Endothelial cell of umbilical vein (primary cell): ENCODE data around the gene ANXA4. TPM values are rescaled to one million over a fixed set of nuclear protein-coding genes. Genes with fewer than 3 reads are reported as not detected.

Experiments used
- BruUV-seq: library from RNA; stranded (reverse); fragments of 400-500 nt; replicated peaks from 2 replicates; lab custom pipeline; 2021; lab: Mats Ljungman, UMichigan
- CTCF ChIA-PET: fragments of 300-600, 350-600 bp; sonication (Branson Sonifier 250); formaldehyde crosslinking; loops from one replicate; lab custom pipeline; 2021; ENCODE audit warnings: antibody characterized with exemption, inconsistent platforms; lab: Charles Lee
- POLR2A ChIA-PET: fragments of 300-600, 350-600 bp; sonication (Branson Sonifier 250); formaldehyde crosslinking; loops from one replicate; lab custom pipeline; 2021; ENCODE audit warnings: antibody characterized with exemption, inconsistent platforms; lab: Charles Lee
- DNase-seq: peaks from one replicate; pipeline ENCODE4 v3.0.0-alpha.2; 2011; ENCODE audit warnings: low read depth, low spot score
- FAIRE-seq: peaks from 2 replicates; lab custom pipeline; 2011; peaks lifted over from hg19 to GRCh38; lab: Jason Lieb, UNC
- H2AFZ ChIP-seq: 2 replicates; pipeline ENCODE4 v1.6.0; 2012; ENCODE audit warnings: low read depth, low read length, control low read depth, inconsistent platforms
- H3K27ac ChIP-seq: 2 replicates; pipeline ENCODE4 v1.5.1; 2011; ENCODE audit warnings: low read depth, mild to moderate bottlenecking, control low read depth, low read length, moderate library complexity; ENCODE audit not compliant: insufficient read depth
- H3K27me3 ChIP-seq, 2 experiments: 2 replicates each; pipeline versions ENCODE4 v1.6.0 to v1.6.1; 2011; ENCODE audit warnings: low read length in 2 of 2, mixed read lengths in 1 of 2; ENCODE audit not compliant: control insufficient read depth in 2 of 2, insufficient read depth in 2 of 2
- H3K36me3 ChIP-seq, 2 experiments: 2 replicates in 1 of 2; 3 replicates in 1 of 2; pipeline ENCODE4 v1.5.1; 2011; ENCODE audit warnings: low read length in 2 of 2, mild to moderate bottlenecking in 1 of 2, moderate library complexity in 1 of 2; ENCODE audit not compliant: control insufficient read depth in 2 of 2, insufficient read depth in 2 of 2; ENCODE audit errors: extremely low read depth in 1 of 2
- H3K4me1 ChIP-seq: 3 replicates; pipeline ENCODE4 v1.5.1; 2011; ENCODE audit warnings: mild to moderate bottlenecking, low read length; ENCODE audit not compliant: control insufficient read depth, insufficient read depth; ENCODE audit errors: extremely low read depth
- H3K4me2 ChIP-seq: 2 replicates; pipeline ENCODE4 v1.6.1; 2011; ENCODE audit warnings: low read length, control low read depth, mixed read lengths; ENCODE audit not compliant: insufficient read depth
- H3K4me3 ChIP-seq, 3 experiments: fragments of 200-600 bp in 1 of 3; sonication (generic), shearing (Covaris generic) in 1 of 3; replicated peaks in 1 of 3; 2 replicates each; pipeline ENCODE4 v1.5.1; 2011 to 2016; ENCODE audit warnings: control low read depth in 3 of 3, low read length in 3 of 3, mild to moderate bottlenecking in 2 of 3, inconsistent platforms in 1 of 3, low read depth in 1 of 3, moderate library complexity in 1 of 3; ENCODE audit not compliant: insufficient read depth in 1 of 3
- H3K79me2 ChIP-seq: 2 replicates; pipeline ENCODE4 v1.6.0; 2012; ENCODE audit warnings: low read length, inconsistent platforms; ENCODE audit not compliant: control insufficient read depth, insufficient read depth
- H3K9ac ChIP-seq: replicated peaks from 2 replicates; pipeline ENCODE3; 2011; ENCODE audit warnings: low read length, control low read depth; ENCODE audit not compliant: insufficient read depth; ENCODE audit errors: extremely low read depth
- H3K9me1 ChIP-seq: replicated peaks from 3 replicates; pipeline ENCODE4 v1.6.0; 2011; ENCODE audit warnings: mild to moderate bottlenecking, low read length; ENCODE audit not compliant: control insufficient read depth, insufficient read depth; ENCODE audit errors: extremely low read depth
- H3K9me3 ChIP-seq: replicated peaks from 2 replicates; pipeline ENCODE4 v1.5.1; 2012; ENCODE audit warnings: low read length, inconsistent platforms; ENCODE audit not compliant: control insufficient read depth, insufficient read depth
- H4K20me1 ChIP-seq: replicated peaks from 2 replicates; pipeline ENCODE3; 2011; ENCODE audit warnings: mild to moderate bottlenecking, low read length; ENCODE audit not compliant: control insufficient read depth, insufficient read depth; ENCODE audit errors: extremely low read depth
- EZH2 ChIP-seq: IDR thresholded peaks from 2 replicates; pipeline ENCODE4 v1.6.1; 2012; ENCODE audit warnings: borderline replicate concordance, low read depth, mild to moderate bottlenecking, moderate library complexity, low read length, inconsistent platforms; ENCODE audit not compliant: severe bottlenecking
- FOS ChIP-seq: IDR thresholded peaks from 2 replicates; pipeline ENCODE4 v1.6.1; 2011; ENCODE audit warnings: mild to moderate bottlenecking, low read length, moderate library complexity, borderline replicate concordance; ENCODE audit not compliant: insufficient read depth
- GATA2 ChIP-seq: IDR thresholded peaks from 2 replicates; pipeline ENCODE4 v1.7.0; 2011; ENCODE audit warnings: low read depth, mild to moderate bottlenecking, moderate library complexity, mixed read lengths, low read length; ENCODE audit not compliant: insufficient read length, insufficient read depth
- JUN ChIP-seq: IDR thresholded peaks from 2 replicates; pipeline ENCODE4 v1.6.1; 2011; ENCODE audit warnings: borderline replicate concordance, low read depth; ENCODE audit not compliant: insufficient read length, insufficient read depth
- MYC ChIP-seq: IDR thresholded peaks from one replicate; pipeline ENCODE4 v1.6.1; 2011; ENCODE audit warnings: mild to moderate bottlenecking, low read depth, low read length
- POLR2A ChIP-seq: IDR thresholded peaks from 2 replicates; pipeline ENCODE4 v1.6.1; 2012; ENCODE audit warnings: low read depth, mild to moderate bottlenecking, control low read depth, low read length
- POLR2AphosphoS5 ChIP-seq: IDR thresholded peaks from 2 replicates; pipeline ENCODE4 v1.6.1; 2012; ENCODE audit warnings: low read depth, mild to moderate bottlenecking, control low read depth, low read length, moderate library complexity; ENCODE audit not compliant: insufficient read depth
- dilution Hi-C: fragments of 300-500 bp; cut with MboI; formaldehyde crosslinking; loops from one replicate; pipeline ENCODE4 v1.15.0; 2019; ENCODE audit warnings: low sequenced_read_pairs; ENCODE audit not compliant: extremely low pct_ligation_motif_present
- intact Hi-C: fragments of 100-400 bp; cut with micrococcal nuclease; formaldehyde crosslinking; loops from one replicate; pipeline ENCODE4 v1.10.0; 2022
- polyA plus RNA-seq, 4 experiments: library from polyadenylated mRNA; depleted of rRNA in 3 of 4; stranded (reverse) in 3 of 4; unstranded in 1 of 4; fragments of >200 nt; gene quantifications; 2 replicates each; pipeline versions ENCODE4 v1.2.1 to v1.2.3, GENCODE V29; 2011 to 2012; ENCODE audit warnings: missing spikeins in 1 of 4
- total RNA-seq: library from RNA; stranded (reverse); gene quantifications from 2 replicates; pipeline ENCODE4 v1.2.3, GENCODE V29; 2021
- TF ChIP-seq, protein P1 (sequence below): IDR thresholded peaks from 2 replicates; pipeline ENCODE4 v1.6.1; 2011; ENCODE audit not compliant: insufficient read depth, insufficient read length
- TF ChIP-seq, protein P2 (sequence below), 2 donors: IDR thresholded peaks; 1 replicate in 1 of 2; 2 replicates in 1 of 2; pipeline ENCODE4 v1.5.1; 2011; ENCODE audit warnings: low read length in 2 of 2, mild to moderate bottlenecking in 2 of 2, moderate library complexity in 2 of 2, control low read depth in 1 of 2, inconsistent platforms in 1 of 2, low read depth in 1 of 2; ENCODE audit not compliant: insufficient read depth in 1 of 2; ENCODE audit errors: extremely low read depth in 1 of 2

Gene ANXA4
- total and polyA plus RNA-seq, 2 donors (not counting 3 experiments of a cell fraction or from before 2014, with no cell fraction given), result 29.4 to 79.6 TPM

DNA sequence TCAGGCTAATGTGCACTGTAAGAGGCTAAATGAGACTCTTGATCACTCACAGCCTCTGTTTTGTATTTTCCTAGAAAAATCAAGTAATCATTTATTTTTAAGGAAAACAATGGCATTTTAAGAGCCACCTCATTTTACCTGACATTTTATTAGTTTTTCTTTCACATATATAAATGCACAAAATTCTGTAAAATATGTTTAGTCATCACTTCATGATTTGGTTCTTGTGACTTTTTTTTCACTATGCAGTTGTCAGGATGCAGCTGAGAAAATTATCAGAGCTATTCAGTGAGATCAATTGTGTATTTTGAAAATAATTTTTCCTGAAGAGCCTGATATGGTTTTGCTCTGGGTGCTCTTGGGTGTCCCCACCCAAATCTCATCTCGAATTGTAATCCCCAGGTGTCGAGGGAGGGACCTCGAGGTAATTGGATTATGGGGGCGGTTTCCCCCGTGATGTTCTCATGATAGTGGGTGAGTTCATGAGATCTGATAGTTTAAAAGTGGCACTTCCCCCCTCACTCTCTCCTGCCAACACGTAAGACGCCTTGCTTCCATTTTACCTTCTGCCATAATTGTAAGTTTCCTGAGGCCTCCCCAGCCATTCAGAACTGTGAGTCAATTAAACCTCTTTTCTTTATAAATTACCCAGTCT, 16.1 kb upstream of the ANXA4 start:
- no peaks in the 10 kb centered on the region for H3K9me1 ChIP-seq
- BruUV-seq, result no TSS peak
- H3K79me2 ChIP-seq, result no peaks in the 10 kb centered on the region
- H3K9me3 ChIP-seq, result no peaks in the 10 kb centered on the region
- H3K36me3 ChIP-seq, result no peaks in the 10 kb centered on the region
- POLR2A ChIA-PET, result interaction anchor here (1.6 kb wide), 1 partner anchor 16 kb away, joined by 5 read pairs; the partner anchor contains the start of gene ANXA4
- no peak for DNase-seq
- intact Hi-C loops (loop anchor here (10.0 kb wide), 1 partner anchor 579 kb away; the partner anchor contains the start of gene FAM136A), dilution Hi-C loops (no loop called here)
- H3K4me3 ChIP-seq, result no peak overlapping the region
- H3K4me1 ChIP-seq, result peaks cover 2% of the 10 kb centered on the region
- TF ChIP-seq, protein P1, sequence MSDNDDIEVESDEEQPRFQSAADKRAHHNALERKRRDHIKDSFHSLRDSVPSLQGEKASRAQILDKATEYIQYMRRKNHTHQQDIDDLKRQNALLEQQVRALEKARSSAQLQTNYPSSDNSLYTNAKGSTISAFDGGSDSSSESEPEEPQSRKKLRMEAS, result no peak
- TF ChIP-seq MYC, result no peak
- TF ChIP-seq, protein P2, sequence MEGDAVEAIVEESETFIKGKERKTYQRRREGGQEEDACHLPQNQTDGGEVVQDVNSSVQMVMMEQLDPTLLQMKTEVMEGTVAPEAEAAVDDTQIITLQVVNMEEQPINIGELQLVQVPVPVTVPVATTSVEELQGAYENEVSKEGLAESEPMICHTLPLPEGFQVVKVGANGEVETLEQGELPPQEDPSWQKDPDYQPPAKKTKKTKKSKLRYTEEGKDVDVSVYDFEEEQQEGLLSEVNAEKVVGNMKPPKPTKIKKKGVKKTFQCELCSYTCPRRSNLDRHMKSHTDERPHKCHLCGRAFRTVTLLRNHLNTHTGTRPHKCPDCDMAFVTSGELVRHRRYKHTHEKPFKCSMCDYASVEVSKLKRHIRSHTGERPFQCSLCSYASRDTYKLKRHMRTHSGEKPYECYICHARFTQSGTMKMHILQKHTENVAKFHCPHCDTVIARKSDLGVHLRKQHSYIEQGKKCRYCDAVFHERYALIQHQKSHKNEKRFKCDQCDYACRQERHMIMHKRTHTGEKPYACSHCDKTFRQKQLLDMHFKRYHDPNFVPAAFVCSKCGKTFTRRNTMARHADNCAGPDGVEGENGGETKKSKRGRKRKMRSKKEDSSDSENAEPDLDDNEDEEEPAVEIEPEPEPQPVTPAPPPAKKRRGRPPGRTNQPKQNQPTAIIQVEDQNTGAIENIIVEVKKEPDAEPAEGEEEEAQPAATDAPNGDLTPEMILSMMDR (IDR thresholded peaks at IDR 0.05; ENCODE audit: extremely low read depth in 1 of 2, insufficient read depth in 1 of 2, low read depth in 1 of 2, low read length in 2 of 2), result no peak
- no peak for TF ChIP-seq JUN
- no peak for TF ChIP-seq POLR2A
- TF ChIP-seq FOS, result no peak
- TF ChIP-seq EZH2, result no peak
- TF ChIP-seq GATA2, result no peak
- TF ChIP-seq POLR2AphosphoS5, result no peak
- H3K4me2 ChIP-seq, result no peak overlapping the region
- CTCF ChIA-PET, result interaction anchor here (0.9 to 5.8 kb wide), 18 partner anchors 9 to 471 kb away, joined by 3 to 784 read pairs (median 18); partner anchors contain the start of gene SNRNP27
- H3K9ac ChIP-seq, result no peak overlapping the region
- no peak overlapping the region for H2AFZ ChIP-seq
- no peak overlapping the region for H3K27ac ChIP-seq
- no peaks in the 10 kb centered on the region for H3K27me3 ChIP-seq
- no peaks in the 10 kb centered on the region for H4K20me1 ChIP-seq
- FAIRE-seq, result no peak
